ENCODE data around the gene HSPA1L. TPM values are rescaled to one million over a fixed set of nuclear protein-coding genes. Genes with fewer than 3 reads are reported as not detected.
A peak's percentile ranks its signal among the peaks of the same experiment; 100 is the strongest.
"Not testable (repeated sequence)": the region's sequence is repeated elsewhere in the genome, so short reads cannot be mapped to it uniquely, and the experiment has no call there.

HSPA1L gene
- total RNA-seq, 1 experiment from 2014 or later, result 0.86 TPM

GRCh38 chr6:31819871-31820299 lies 4.8 kb upstream of the HSPA1L start:
- CTCF ChIA-PET, result no interaction called here
- H3K4me3 Mint-ChIP-seq (ENCODE audit: unreplicated experiment), result no peak overlapping the region
- H3K36me3 Mint-ChIP-seq (ENCODE audit: insufficient read depth, unreplicated experiment), result peaks cover 36% of the 10 kb centered on the region

GRCh38 chr6:31817929-31818511 lies 2.9 kb upstream of the HSPA1L start:
- DNase-seq; BruUV-seq (replicated peaks); intact Hi-C loops (cut with micrococcal nuclease; ENCODE audit: unreplicated experiment); H3K9me3 ChIP-seq; H3K9me3 Mint-ChIP-seq (ENCODE audit: unreplicated experiment); H3K27me3 Mint-ChIP-seq (ENCODE audit: insufficient read depth, unreplicated experiment); CTCF ChIA-PET; H3K36me3 ChIP-seq (ENCODE audit: control insufficient read depth, insufficient read depth, low read length); H3K27me3 ChIP-seq (replicated peaks; ENCODE audit: control insufficient read depth, insufficient read depth, low read length): not testable (repeated sequence)
- peaks cover 40% of the 10 kb centered on the region for H3K36me3 Mint-ChIP-seq (ENCODE audit: insufficient read depth, unreplicated experiment)
- peak overlapping the region; percentile 80 for H3K4me3 Mint-ChIP-seq (ENCODE audit: unreplicated experiment)
- H3K4me1 Mint-ChIP-seq (ENCODE audit: low read depth, unreplicated experiment), result peaks cover 12% of the 10 kb centered on the region
- POLR2A ChIA-PET, result interaction anchor here (0.6 kb wide), 1 partner anchor 9 kb away, joined by 5 read pairs; the partner anchor contains the start of gene HSPA1B
- Histone ChIP-seq H3K4me3 (ENCODE audit: low read depth, low read length) (peak overlapping the region; percentile 50), H3K4me1 (peaks cover 33% of the 10 kb centered on the region)
- peak overlapping the region; percentile 54 for H3K27ac Mint-ChIP-seq (ENCODE audit: unreplicated experiment)

More at GRCh38 chr6:31819871-31820299, 4.8 kb upstream of the HSPA1L start:
- intact Hi-C loops (cut with micrococcal nuclease; ENCODE audit: unreplicated experiment), result no loop called here
- H3K36me3 ChIP-seq (ENCODE audit: control insufficient read depth, insufficient read depth, low read length), result no peaks in the 10 kb centered on the region
- DNase-seq, result no peak
- H3K27ac Mint-ChIP-seq (ENCODE audit: unreplicated experiment), result no peak overlapping the region
- no peaks in the 10 kb centered on the region for H3K9me3 ChIP-seq
- BruUV-seq (replicated peaks), result no TSS peak
- peaks cover 8% of the 10 kb centered on the region for H3K4me1 Mint-ChIP-seq (ENCODE audit: low read depth, unreplicated experiment)
- no peak overlapping the region for H3K4me3 ChIP-seq (ENCODE audit: low read depth, low read length)
- no peak for TF ChIP-seq CTCF (IDR thresholded peaks at IDR 0.05; ENCODE audit: insufficient read depth in 1 of 2, low read depth in 1 of 2, low read length in 1 of 2, severe bottlenecking in 1 of 2, unreplicated experiment in 1 of 2)
- peaks cover 45% of the 10 kb centered on the region for H3K4me1 ChIP-seq
- H3K27me3 ChIP-seq (replicated peaks; ENCODE audit: control insufficient read depth, insufficient read depth, low read length), result no peaks in the 10 kb centered on the region
- no peaks in the 10 kb centered on the region for H3K27me3 Mint-ChIP-seq (ENCODE audit: insufficient read depth, unreplicated experiment)
- POLR2A ChIA-PET, result interaction anchor here (0.7 kb wide), 1 partner anchor 1498 kb away, joined by 10 read pairs; no protein-coding TSS in a partner anchor
- H3K9me3 Mint-ChIP-seq (ENCODE audit: unreplicated experiment), result no peaks in the 10 kb centered on the region

GRCh38 chr6:31817133-31817928 lies 2.2 kb upstream of the HSPA1L start:
- H3K27me3 Mint-ChIP-seq (ENCODE audit: insufficient read depth, unreplicated experiment); H3K27me3 ChIP-seq (replicated peaks; ENCODE audit: control insufficient read depth, insufficient read depth, low read length); CTCF ChIA-PET; H3K9me3 Mint-ChIP-seq (ENCODE audit: unreplicated experiment); intact Hi-C loops (cut with micrococcal nuclease; ENCODE audit: unreplicated experiment); H3K36me3 ChIP-seq (ENCODE audit: control insufficient read depth, insufficient read depth, low read length); H3K9me3 ChIP-seq; DNase-seq: not testable (repeated sequence)
- Mint-ChIP-seq H3K27ac (ENCODE audit: unreplicated experiment) (peak overlapping the region; percentile 54), H3K4me1 (ENCODE audit: low read depth, unreplicated experiment) (peaks cover 12% of the 10 kb centered on the region), H3K4me3 (ENCODE audit: unreplicated experiment) (peak overlapping the region; percentile 80), H3K36me3 (ENCODE audit: insufficient read depth, unreplicated experiment) (peaks cover 39% of the 10 kb centered on the region)
- BruUV-seq (replicated peaks), result TSS peak; percentile 58
- POLR2A ChIA-PET, result interaction anchor here (0.6 kb wide), 1 partner anchor 10 kb away, joined by 5 read pairs; the partner anchor contains the start of gene HSPA1B
- Histone ChIP-seq H3K4me1 (peaks cover 30% of the 10 kb centered on the region), H3K4me3 (ENCODE audit: low read depth, low read length) (peak overlapping the region; percentile 50)

DNA sequence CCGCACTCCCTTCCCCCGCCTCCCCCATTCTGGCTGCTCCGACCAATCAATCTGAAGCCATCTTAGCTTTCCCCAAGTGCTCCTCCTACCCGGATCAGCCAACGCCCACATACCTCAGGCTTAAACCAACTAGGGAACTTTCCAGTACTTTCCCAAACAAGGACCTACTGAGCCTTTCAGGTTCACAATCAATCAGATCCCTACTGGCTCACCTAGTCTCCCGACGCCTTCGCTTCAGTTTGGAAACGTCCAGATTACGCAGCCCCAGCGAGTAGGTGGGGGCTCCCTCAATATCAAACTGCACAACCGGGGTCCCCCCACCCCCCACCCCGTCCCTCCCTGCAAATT lies 432 bp downstream of the HSPA1L start:
- no peaks in the 10 kb centered on the region for H3K9me3 Mint-ChIP-seq (ENCODE audit: unreplicated experiment)
- no peaks in the 10 kb centered on the region for H3K27me3 ChIP-seq (replicated peaks; ENCODE audit: control insufficient read depth, insufficient read depth, low read length)
- peak; percentile 95 to 97 for DNase-seq
- H3K4me3 ChIP-seq (ENCODE audit: low read depth, low read length), result peak overlapping the region; percentile 38
- H3K4me1 Mint-ChIP-seq (ENCODE audit: low read depth, unreplicated experiment), result peaks cover 12% of the 10 kb centered on the region
- ChIA-PET POLR2A (interaction anchor here (0.6 to 2.3 kb wide), 32 partner anchors 8 to 1640 kb away, joined by 3 to 79 read pairs (median 4); partner anchors contain the start of genes ABHD16A, APOM, CLIC1 and DDAH2), CTCF (interaction anchor here (0.6 to 1.6 kb wide), 8 partner anchors 8 to 124 kb away, joined by 3 to 11 read pairs (median 4); partner anchors contain the start of genes HSPA1B, LSM2, NEU1 and VARS1)
- BruUV-seq (replicated peaks), result no TSS peak
- H3K4me1 ChIP-seq, result peaks cover 24% of the 10 kb centered on the region
- H3K36me3 ChIP-seq (ENCODE audit: control insufficient read depth, insufficient read depth, low read length), result no peaks in the 10 kb centered on the region
- H3K9me3 ChIP-seq, result no peaks in the 10 kb centered on the region
- H3K27me3 Mint-ChIP-seq (ENCODE audit: insufficient read depth, unreplicated experiment), result no peaks in the 10 kb centered on the region
- peaks cover 33% of the 10 kb centered on the region for H3K36me3 Mint-ChIP-seq (ENCODE audit: insufficient read depth, unreplicated experiment)
- peak overlapping the region; percentile 89 for H3K4me3 Mint-ChIP-seq (ENCODE audit: unreplicated experiment)
- H3K27ac Mint-ChIP-seq (ENCODE audit: unreplicated experiment), result peak overlapping the region; percentile 96
- no peak for TF ChIP-seq CTCF (IDR thresholded peaks at IDR 0.05; ENCODE audit: insufficient read depth in 1 of 2, low read depth in 1 of 2, low read length in 1 of 2, severe bottlenecking in 1 of 2, unreplicated experiment in 1 of 2)
- intact Hi-C loops (cut with micrococcal nuclease; ENCODE audit: unreplicated experiment), result no loop called here
